Measurements from ENCODE around the gene SYDE2.

DNA sequence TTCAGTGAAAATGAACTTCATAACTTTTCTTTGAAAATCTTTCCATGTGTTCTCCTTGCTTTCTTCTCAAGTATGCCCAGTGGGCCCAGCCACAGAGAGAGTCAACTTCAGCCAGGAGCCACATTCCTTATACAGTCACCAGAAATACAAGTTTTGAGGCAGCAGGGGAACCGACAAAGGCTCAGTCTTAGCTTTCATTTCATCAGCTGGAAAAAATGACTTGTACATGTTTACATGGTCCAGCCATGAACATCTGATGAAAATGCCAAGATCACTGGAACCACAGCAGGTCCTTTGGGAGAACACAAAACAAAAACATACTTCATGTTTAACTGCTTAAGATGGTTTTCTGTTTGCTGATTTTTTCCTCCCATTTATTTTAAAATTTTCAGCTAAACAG is 72.5 kb downstream of the SYDE2 start:
- TF ChIP-seq, protein P1, sequence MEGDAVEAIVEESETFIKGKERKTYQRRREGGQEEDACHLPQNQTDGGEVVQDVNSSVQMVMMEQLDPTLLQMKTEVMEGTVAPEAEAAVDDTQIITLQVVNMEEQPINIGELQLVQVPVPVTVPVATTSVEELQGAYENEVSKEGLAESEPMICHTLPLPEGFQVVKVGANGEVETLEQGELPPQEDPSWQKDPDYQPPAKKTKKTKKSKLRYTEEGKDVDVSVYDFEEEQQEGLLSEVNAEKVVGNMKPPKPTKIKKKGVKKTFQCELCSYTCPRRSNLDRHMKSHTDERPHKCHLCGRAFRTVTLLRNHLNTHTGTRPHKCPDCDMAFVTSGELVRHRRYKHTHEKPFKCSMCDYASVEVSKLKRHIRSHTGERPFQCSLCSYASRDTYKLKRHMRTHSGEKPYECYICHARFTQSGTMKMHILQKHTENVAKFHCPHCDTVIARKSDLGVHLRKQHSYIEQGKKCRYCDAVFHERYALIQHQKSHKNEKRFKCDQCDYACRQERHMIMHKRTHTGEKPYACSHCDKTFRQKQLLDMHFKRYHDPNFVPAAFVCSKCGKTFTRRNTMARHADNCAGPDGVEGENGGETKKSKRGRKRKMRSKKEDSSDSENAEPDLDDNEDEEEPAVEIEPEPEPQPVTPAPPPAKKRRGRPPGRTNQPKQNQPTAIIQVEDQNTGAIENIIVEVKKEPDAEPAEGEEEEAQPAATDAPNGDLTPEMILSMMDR (conservative IDR thresholded peaks at IDR 0.05), result no peak
- no peak for TF ChIP-seq ZFX (IDR thresholded peaks at IDR 0.05)

Measured in C4-2B (cell line).